A549 treated with ZK216348 at 1 μM for 4 hours (cell line): ENCODE measurements around the gene AIF1L. TPM values are rescaled to one million over a fixed set of nuclear protein-coding genes. Genes with fewer than 3 reads are reported as not detected.

Experiments used
- total RNA-seq: library from RNA; stranded (reverse); fragments of 200-300 nt; extraction: Qiagen RNA extraction; gene quantifications from 5 replicates; pipeline ENCODE4 v1.2.3, GENCODE V29; 2022; ENCODE audit warnings: low read depth

The AIF1L gene
- 1.4 to 2.1 TPM (median 1.5 TPM) in 5 replicates for total RNA-seq

GRCh38 chr9:131096269-131097125 is at the start of gene AIF1L:
Gene AIF1L, plus strand, starts transcription at chr9:131096531. Its CDS starts 99 bp downstream, at chr9:131096630.

GRCh38 chr9:131125288-131126058 is 29.1 kb downstream of the AIF1L start, which contains the start of gene NUP214:
Gene NUP214, plus strand, starts transcription at chr9:131125586. Its CDS starts 119 bp downstream, at chr9:131125705.

Other genes starting within 250 kb of the AIF1L start
- gene QRFP, start 199.7 kb upstream of the AIF1L start, total RNA-seq = not detected in 5 replicates
- 4.1 to 16.6 TPM (median 14.7 TPM) in 5 replicates for gene FIBCD1, start 157.3 kb upstream of the AIF1L start, total RNA-seq
- 1.2 to 2.8 TPM (median 2.0 TPM) in 5 replicates for gene LAMC3, start 87.4 kb upstream of the AIF1L start, total RNA-seq
- gene NUP214, start 29.1 kb downstream of the AIF1L start, total RNA-seq = 21.7 to 29.5 TPM (median 26.4 TPM) in 5 replicates
- 0.13 to 0.48 TPM (median 0.42 TPM) in 5 replicates for gene FAM78A, start 180.0 kb downstream of the AIF1L start, total RNA-seq
- not detected in 5 replicates for gene PLPP7, start 193.2 kb downstream of the AIF1L start, total RNA-seq